MM.1S (cell line): ENCODE results near the gene NRXN3.

ENCODE experiments used
- EZH2 ChIP-seq: fragments of 300-600 bp; sonication (generic); optimal IDR thresholded peaks from 2 replicates; pipeline ENCODE3; 2017; ENCODE audit warnings: low read depth, mild to moderate bottlenecking, antibody characterized with exemption, low read length, mixed read lengths
- EZH2phosphoT487 ChIP-seq: fragments of 300-600 bp; sonication (generic); IDR thresholded peaks from 2 replicates; pipeline ENCODE4 v1.6.1; 2018; ENCODE audit warnings: antibody characterized with exemption, low read length

DNA sequence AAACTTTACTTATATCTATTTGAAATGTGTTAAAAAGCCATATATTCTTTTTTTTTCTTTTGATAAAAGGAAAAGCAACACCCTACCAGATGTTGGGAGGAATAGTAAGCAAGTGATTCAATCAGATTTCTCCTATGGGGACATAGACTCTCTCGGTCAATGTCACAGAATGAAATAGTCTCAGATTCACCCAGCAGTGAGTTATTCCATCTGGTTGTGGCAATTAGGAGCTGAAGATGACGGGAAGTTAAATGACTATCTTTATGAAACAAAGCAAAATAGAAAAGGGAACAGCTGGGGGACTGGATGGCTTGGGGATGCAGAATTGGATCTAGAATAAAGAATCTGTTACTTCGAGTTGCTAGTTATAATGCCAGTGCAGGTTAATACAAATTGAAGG lies 857.0 kb downstream of the NRXN3 start:
- TF ChIP-seq EZH2phosphoT487 (no peak), EZH2 (no peak)
